GM19240 (cell line): ENCODE results near the gene PRMT2.
"Not testable (repeated sequence)": the region's sequence is repeated elsewhere in the genome, so short reads cannot be mapped to it uniquely, and the experiment has no call there.

Experiments
- DNase-seq: peaks from one replicate; pipeline ENCODE4 v3.0.0; 2011; ENCODE audit warnings: low spot score; ENCODE audit not compliant: insufficient read length

PRMT2 gene

GRCh38 chr21:46617267-46618051 is 18.0 kb upstream of the PRMT2 start:
- DNase-seq = no peak

- no peak for DNase-seq
Observed at GRCh38 chr21:46618738-46619379, 16.6 kb upstream of the PRMT2 start.

GRCh38 chr21:46619846-46620245 is 15.6 kb upstream of the PRMT2 start:
- no peak for DNase-seq

- DNase-seq = no peak
Observed at GRCh38 chr21:46620846-46621245, 14.6 kb upstream of the PRMT2 start.

- no peak for DNase-seq
Observed at GRCh38 chr21:46621457-46622182, 13.9 kb upstream of the PRMT2 start.

- no peak for DNase-seq
Observed at GRCh38 chr21:46622226-46622625, 13.2 kb upstream of the PRMT2 start.

GRCh38 chr21:46624050-46624449 is 11.4 kb upstream of the PRMT2 start:
- DNase-seq = no peak

- no peak for DNase-seq
Observed at GRCh38 chr21:46625759-46626158, 9.7 kb upstream of the PRMT2 start.

- DNase-seq = no peak
Observed at GRCh38 chr21:46626536-46626935, 8.9 kb upstream of the PRMT2 start.

GRCh38 chr21:46626975-46627501 is 8.4 kb upstream of the PRMT2 start:
- DNase-seq = no peak

GRCh38 chr21:46627726-46628125 is 7.7 kb upstream of the PRMT2 start:
- no peak for DNase-seq

GRCh38 chr21:46628868-46629267 is 6.6 kb upstream of the PRMT2 start:
- DNase-seq = no peak

- DNase-seq = not testable (repeated sequence)
Observed at GRCh38 chr21:46630915-46631314, 4.6 kb upstream of the PRMT2 start.

- no peak for DNase-seq
Observed at GRCh38 chr21:46633566-46633965, 1.9 kb upstream of the PRMT2 start.

- DNase-seq = no peak
Observed at GRCh38 chr21:46634427-46634826, 1.0 kb upstream of the PRMT2 start.

GRCh38 chr21:46634966-46635323 is 529 bp upstream of the PRMT2 start:
- DNase-seq = no peak

- DNase-seq = no peak
Observed at GRCh38 chr21:46636181-46636512, 673 bp downstream of the PRMT2 start.

GRCh38 chr21:46636550-46637285 is 1.2 kb downstream of the PRMT2 start:
- DNase-seq = no peak

GRCh38 chr21:46637952-46638746 is 2.7 kb downstream of the PRMT2 start:
- DNase-seq = no peak

GRCh38 chr21:46639489-46640386 is 4.3 kb downstream of the PRMT2 start:
- no peak for DNase-seq
